Measurements from ENCODE around the gene NUFIP1.
A peak's percentile ranks its signal among the peaks of the same experiment; 100 is the strongest.

- TF ChIP-seq CTCF (IDR thresholded peaks at IDR 0.05) (peak in 3 of 7 experiments; percentile 27 to 57 (median 51)), POLR2A (IDR thresholded peaks at IDR 0.05) (no peak)
Observed at GRCh38 chr13:44917589-44918325, 71.5 kb downstream of the NUFIP1 start.

Measured in stomach (tissue), 4 donors.